RWPE2 (cell line): ENCODE results near the gene ASB10.

Experiments used
- ATAC-seq: fragments of 200-7000 bp; cut with Tn5 transposase; 3 replicates; pipeline ENCODE4 v1.9.1; 2021; ENCODE audit warnings: low read depth
- DNase-seq: peaks from one replicate; pipeline ENCODE4 v3.0.0-alpha.2; 2020; ENCODE audit warnings: low spot score
- H3K27ac ChIP-seq: fragments of 450-650 bp; 2 replicates; pipeline ENCODE4 v1.5.1; 2017; ENCODE audit warnings: mild to moderate bottlenecking; ENCODE audit not compliant: poor library complexity, severe bottlenecking
- H3K27me3 ChIP-seq: fragments of 250-450 bp; sonication (Bioruptor Pico); 2 replicates; pipeline ENCODE4 v1.5.1; 2021; ENCODE audit warnings: mild to moderate bottlenecking, moderate library complexity; ENCODE audit not compliant: insufficient read depth, poor library complexity, severe bottlenecking
- H3K36me3 ChIP-seq: fragments of 250-450 bp; sonication (Bioruptor Pico); 2 replicates; pipeline ENCODE4 v1.5.1; 2020; ENCODE audit warnings: low read depth, mild to moderate bottlenecking, moderate library complexity
- H3K4me1 ChIP-seq: fragments of 250-450 bp; sonication (Bioruptor Pico); 2 replicates; pipeline ENCODE4 v1.5.1; 2021; ENCODE audit warnings: mild to moderate bottlenecking, moderate library complexity; ENCODE audit not compliant: insufficient read depth, poor library complexity, severe bottlenecking
- H3K4me3 ChIP-seq: fragments of 250-450 bp; sonication (Bioruptor Pico); 2 replicates; pipeline ENCODE4 v1.5.1; 2021; ENCODE audit warnings: mild to moderate bottlenecking, moderate library complexity; ENCODE audit not compliant: severe bottlenecking
- H3K9me3 ChIP-seq: fragments of 250-450 bp; sonication (Bioruptor Pico); 2 replicates; pipeline ENCODE4 v1.5.1; 2021; ENCODE audit warnings: mild to moderate bottlenecking, moderate library complexity; ENCODE audit not compliant: severe bottlenecking
- TF ChIP-seq, protein P1 (sequence below): fragments of 450-650 bp; IDR thresholded peaks from one replicate; pipeline ENCODE4 v1.5.1; 2017; ENCODE audit warnings: mild to moderate bottlenecking, moderate library complexity; ENCODE audit not compliant: poor library complexity, severe bottlenecking

The ASB10 gene

GRCh38 chr7:151133266-151133985 lies 53.6 kb downstream of the ASB10 start:
- TF ChIP-seq, protein P1, sequence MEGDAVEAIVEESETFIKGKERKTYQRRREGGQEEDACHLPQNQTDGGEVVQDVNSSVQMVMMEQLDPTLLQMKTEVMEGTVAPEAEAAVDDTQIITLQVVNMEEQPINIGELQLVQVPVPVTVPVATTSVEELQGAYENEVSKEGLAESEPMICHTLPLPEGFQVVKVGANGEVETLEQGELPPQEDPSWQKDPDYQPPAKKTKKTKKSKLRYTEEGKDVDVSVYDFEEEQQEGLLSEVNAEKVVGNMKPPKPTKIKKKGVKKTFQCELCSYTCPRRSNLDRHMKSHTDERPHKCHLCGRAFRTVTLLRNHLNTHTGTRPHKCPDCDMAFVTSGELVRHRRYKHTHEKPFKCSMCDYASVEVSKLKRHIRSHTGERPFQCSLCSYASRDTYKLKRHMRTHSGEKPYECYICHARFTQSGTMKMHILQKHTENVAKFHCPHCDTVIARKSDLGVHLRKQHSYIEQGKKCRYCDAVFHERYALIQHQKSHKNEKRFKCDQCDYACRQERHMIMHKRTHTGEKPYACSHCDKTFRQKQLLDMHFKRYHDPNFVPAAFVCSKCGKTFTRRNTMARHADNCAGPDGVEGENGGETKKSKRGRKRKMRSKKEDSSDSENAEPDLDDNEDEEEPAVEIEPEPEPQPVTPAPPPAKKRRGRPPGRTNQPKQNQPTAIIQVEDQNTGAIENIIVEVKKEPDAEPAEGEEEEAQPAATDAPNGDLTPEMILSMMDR: no peak
- Histone ChIP-seq H3K27ac (no peak overlapping the region), H3K36me3 (peaks cover 59% of the 10 kb centered on the region), H3K27me3 (no peaks in the 10 kb centered on the region), H3K4me3 (no peak overlapping the region), H3K4me1 (no peaks in the 10 kb centered on the region), H3K9me3 (no peaks in the 10 kb centered on the region)
- DNase-seq: no peak
- ATAC-seq: no peak

- Histone ChIP-seq H3K27ac (no peak overlapping the region), H3K4me1 (no peaks in the 10 kb centered on the region), H3K36me3 (peaks cover 64% of the 10 kb centered on the region), H3K27me3 (no peaks in the 10 kb centered on the region), H3K4me3 (no peak overlapping the region), H3K9me3 (no peaks in the 10 kb centered on the region)
- no peak for DNase-seq
- TF ChIP-seq, protein P1: no peak
- no peak for ATAC-seq
Measured at GRCh38 chr7:151132461-151133205, 54.4 kb downstream of the ASB10 start.

GRCh38 chr7:151131592-151132293 lies 55.3 kb downstream of the ASB10 start:
- DNase-seq (no peak), ATAC-seq (no peak)
- TF ChIP-seq, protein P1: no peak
- Histone ChIP-seq H3K36me3 (peaks cover 66% of the 10 kb centered on the region), H3K9me3 (no peaks in the 10 kb centered on the region), H3K4me1 (no peaks in the 10 kb centered on the region), H3K27ac (no peak overlapping the region), H3K4me3 (no peak overlapping the region), H3K27me3 (no peaks in the 10 kb centered on the region)

- Histone ChIP-seq H3K9me3 (no peaks in the 10 kb centered on the region), H3K27ac (no peak overlapping the region), H3K36me3 (peaks cover 64% of the 10 kb centered on the region), H3K4me3 (no peak overlapping the region), H3K4me1 (no peaks in the 10 kb centered on the region), H3K27me3 (no peaks in the 10 kb centered on the region)
- ATAC-seq: no peak
- DNase-seq: no peak
- TF ChIP-seq, protein P1: no peak
Measured at GRCh38 chr7:151131224-151131591, 55.8 kb downstream of the ASB10 start.
